ENCODE measurements around the gene USP17L17.
"Not testable (repeated sequence)": the region's sequence is repeated elsewhere in the genome, so short reads cannot be mapped to it uniquely, and the experiment has no call there.

DNA sequence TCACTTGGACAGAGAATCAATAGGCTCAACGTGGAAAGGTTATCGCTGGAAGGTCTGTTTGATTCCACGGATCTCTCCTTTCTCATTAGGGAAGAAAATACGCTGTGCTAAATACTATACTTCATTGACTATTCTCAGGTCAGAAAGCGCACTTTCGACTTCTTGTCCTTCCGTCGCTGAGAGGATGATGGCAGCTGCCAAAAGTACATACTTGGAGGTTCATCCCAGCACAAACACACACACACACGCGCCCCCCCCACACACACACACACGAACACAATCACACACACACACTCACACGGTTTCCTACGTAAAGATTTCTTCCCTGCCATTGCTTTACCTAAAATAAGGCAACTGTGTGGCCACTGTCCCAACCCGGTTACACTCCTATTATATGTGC lies 29.0 kb upstream of the USP17L17 start:
- TF ChIP-seq, protein P1, sequence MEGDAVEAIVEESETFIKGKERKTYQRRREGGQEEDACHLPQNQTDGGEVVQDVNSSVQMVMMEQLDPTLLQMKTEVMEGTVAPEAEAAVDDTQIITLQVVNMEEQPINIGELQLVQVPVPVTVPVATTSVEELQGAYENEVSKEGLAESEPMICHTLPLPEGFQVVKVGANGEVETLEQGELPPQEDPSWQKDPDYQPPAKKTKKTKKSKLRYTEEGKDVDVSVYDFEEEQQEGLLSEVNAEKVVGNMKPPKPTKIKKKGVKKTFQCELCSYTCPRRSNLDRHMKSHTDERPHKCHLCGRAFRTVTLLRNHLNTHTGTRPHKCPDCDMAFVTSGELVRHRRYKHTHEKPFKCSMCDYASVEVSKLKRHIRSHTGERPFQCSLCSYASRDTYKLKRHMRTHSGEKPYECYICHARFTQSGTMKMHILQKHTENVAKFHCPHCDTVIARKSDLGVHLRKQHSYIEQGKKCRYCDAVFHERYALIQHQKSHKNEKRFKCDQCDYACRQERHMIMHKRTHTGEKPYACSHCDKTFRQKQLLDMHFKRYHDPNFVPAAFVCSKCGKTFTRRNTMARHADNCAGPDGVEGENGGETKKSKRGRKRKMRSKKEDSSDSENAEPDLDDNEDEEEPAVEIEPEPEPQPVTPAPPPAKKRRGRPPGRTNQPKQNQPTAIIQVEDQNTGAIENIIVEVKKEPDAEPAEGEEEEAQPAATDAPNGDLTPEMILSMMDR (conservative IDR thresholded peaks at IDR 0.05; ENCODE audit: low read length): not testable (repeated sequence)
- not testable (repeated sequence) for TF ChIP-seq EZH2phosphoT487 (IDR thresholded peaks at IDR 0.05; ENCODE audit: borderline replicate concordance, low read depth, low read length)

Data from OCI-LY7 (cell line).